Measurements from ENCODE around the gene ADIPOQ.
"Not testable (repeated sequence)": the region's sequence is repeated elsewhere in the genome, so short reads cannot be mapped to it uniquely, and the experiment has no call there.

The ADIPOQ gene

DNA sequence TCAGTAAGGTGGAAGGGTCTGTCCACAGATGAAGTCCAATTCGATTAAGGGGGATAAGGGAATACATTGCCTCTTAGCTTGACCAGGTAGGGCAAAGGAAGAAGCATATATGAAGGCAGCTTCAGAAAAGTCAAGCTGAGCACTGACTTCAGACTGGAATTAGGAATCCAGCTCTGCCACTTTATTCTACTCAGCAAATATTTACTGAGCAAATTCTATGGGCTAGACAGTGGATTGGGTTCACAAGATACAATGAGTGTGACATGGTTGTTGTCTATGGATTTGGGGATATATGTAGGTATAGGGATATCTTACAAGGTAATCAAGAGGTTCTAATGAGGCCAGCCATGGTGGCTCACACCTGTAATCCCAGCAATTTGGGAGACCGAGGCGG is 526 bp downstream of the ADIPOQ start:
- peaks cover 12% of the 10 kb centered on the region for H3K27me3 Mint-ChIP-seq
- H3K4me1 Mint-ChIP-seq (ENCODE audit: low read depth) = no peaks in the 10 kb centered on the region
- H3K4me3 Mint-ChIP-seq = no peak overlapping the region
- H3K36me3 Mint-ChIP-seq (ENCODE audit: low read depth) = no peaks in the 10 kb centered on the region
- H3K27ac Mint-ChIP-seq = no peak overlapping the region
- no peaks in the 10 kb centered on the region for H3K9me3 Mint-ChIP-seq

GRCh38 chr3:186844908-186845307 is 2.4 kb downstream of the ADIPOQ start:
- H3K9me3 Mint-ChIP-seq = no peaks in the 10 kb centered on the region
- H3K4me1 Mint-ChIP-seq (ENCODE audit: low read depth) = peaks cover 4% of the 10 kb centered on the region
- H3K27me3 Mint-ChIP-seq = peaks cover 12% of the 10 kb centered on the region
- no peak overlapping the region for H3K27ac Mint-ChIP-seq
- H3K36me3 Mint-ChIP-seq (ENCODE audit: low read depth) = no peaks in the 10 kb centered on the region
- no peak overlapping the region for H3K4me3 Mint-ChIP-seq

DNA sequence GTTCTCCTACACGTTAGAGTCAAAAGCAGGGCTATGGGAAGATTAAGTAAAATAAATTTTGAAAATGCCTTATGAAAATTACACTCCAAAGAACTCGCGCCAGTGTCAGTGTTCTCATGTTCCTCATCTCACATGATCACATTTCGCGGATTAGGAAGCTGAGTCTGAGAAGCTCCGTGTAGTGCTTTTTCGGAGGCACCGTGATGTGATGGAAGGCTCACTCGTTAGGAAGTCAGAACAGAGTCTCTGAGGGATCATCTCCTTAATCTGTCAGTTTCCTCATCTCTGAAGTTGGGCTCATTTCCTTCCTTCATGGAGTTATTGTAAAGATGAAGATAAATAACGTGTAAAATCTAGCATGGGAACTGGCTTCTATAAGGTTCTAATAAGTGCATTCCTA is 3.2 kb downstream of the ADIPOQ start:
- Mint-ChIP-seq H3K27me3 (peaks cover 12% of the 10 kb centered on the region), H3K27ac (no peak overlapping the region), H3K36me3 (ENCODE audit: low read depth) (no peaks in the 10 kb centered on the region), H3K4me1 (ENCODE audit: low read depth) (peaks cover 4% of the 10 kb centered on the region), H3K9me3 (no peaks in the 10 kb centered on the region), H3K4me3 (no peak overlapping the region)

DNA sequence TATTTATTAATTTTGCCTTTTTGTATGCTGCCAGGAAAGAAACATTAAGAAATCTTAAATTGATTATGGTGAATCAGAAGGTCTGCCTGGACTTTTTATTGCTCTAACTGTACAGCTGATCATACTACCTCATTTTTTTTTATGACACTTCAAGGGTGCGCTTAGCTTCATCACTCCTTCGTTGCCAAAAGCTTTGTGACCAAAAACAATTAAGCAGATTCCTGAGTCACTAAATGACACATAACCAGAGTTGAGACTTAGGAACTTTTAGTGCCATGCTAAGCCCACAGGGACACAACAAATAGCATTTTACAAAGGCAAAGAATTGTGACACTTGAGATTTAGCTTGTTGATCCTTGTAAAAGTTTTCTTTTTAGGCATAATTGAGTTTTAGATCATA is 4.9 kb downstream of the ADIPOQ start:
- H3K27ac Mint-ChIP-seq = no peak overlapping the region
- H3K4me3 Mint-ChIP-seq = no peak overlapping the region
- H3K9me3 Mint-ChIP-seq = no peaks in the 10 kb centered on the region
- H3K36me3 Mint-ChIP-seq (ENCODE audit: low read depth) = no peaks in the 10 kb centered on the region
- H3K27me3 Mint-ChIP-seq = peaks cover 12% of the 10 kb centered on the region
- H3K4me1 Mint-ChIP-seq (ENCODE audit: low read depth) = peaks cover 13% of the 10 kb centered on the region

DNA sequence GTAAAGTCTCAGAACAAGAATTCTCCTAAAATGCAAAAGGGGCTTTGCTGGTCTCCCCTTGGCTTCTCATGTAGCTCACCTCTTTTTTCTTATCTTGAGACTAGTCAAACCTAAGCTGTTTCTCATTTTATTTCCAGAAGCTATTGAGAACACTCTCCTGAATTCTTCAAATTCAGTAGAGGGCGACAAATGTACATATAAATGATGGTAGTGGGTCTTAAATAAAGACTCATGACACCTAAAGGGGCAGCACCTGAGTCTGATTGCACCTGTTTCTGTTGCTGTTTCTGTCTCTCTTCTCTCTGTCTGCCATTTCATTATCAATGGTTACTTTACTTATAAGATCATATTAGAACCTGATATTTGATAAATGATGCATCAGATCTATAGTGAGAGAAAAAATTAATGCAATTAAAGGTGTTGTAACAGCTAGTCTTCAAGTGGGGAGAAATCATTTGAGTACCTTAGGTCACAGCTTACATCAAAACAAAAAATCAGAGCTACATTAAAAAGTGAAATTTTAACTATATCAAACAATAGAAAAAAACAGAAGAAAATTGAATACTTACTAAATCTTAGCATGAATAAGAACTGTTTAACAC is 7.0 kb downstream of the ADIPOQ start:
- H3K9me3 Mint-ChIP-seq = no peaks in the 10 kb centered on the region
- no peak overlapping the region for H3K27ac Mint-ChIP-seq
- H3K4me3 Mint-ChIP-seq = no peak overlapping the region
- peaks cover 12% of the 10 kb centered on the region for H3K27me3 Mint-ChIP-seq
- H3K4me1 Mint-ChIP-seq (ENCODE audit: low read depth) = peaks cover 13% of the 10 kb centered on the region
- no peaks in the 10 kb centered on the region for H3K36me3 Mint-ChIP-seq (ENCODE audit: low read depth)

- not testable (repeated sequence) for H3K27me3 Mint-ChIP-seq; H3K27ac Mint-ChIP-seq; H3K36me3 Mint-ChIP-seq (ENCODE audit: low read depth); H3K4me3 Mint-ChIP-seq; H3K9me3 Mint-ChIP-seq
- peaks cover 13% of the 10 kb centered on the region for H3K4me1 Mint-ChIP-seq (ENCODE audit: low read depth)
Observed at GRCh38 chr3:186851835-186852234, 9.3 kb downstream of the ADIPOQ start.

GRCh38 chr3:186852994-186853393 is 10.5 kb downstream of the ADIPOQ start:
- H3K36me3 Mint-ChIP-seq (ENCODE audit: low read depth) = no peaks in the 10 kb centered on the region
- H3K27me3 Mint-ChIP-seq = no peaks in the 10 kb centered on the region
- peaks cover 3% of the 10 kb centered on the region for H3K9me3 Mint-ChIP-seq
- H3K4me1 Mint-ChIP-seq (ENCODE audit: low read depth) = peaks cover 13% of the 10 kb centered on the region
- no peak overlapping the region for H3K27ac Mint-ChIP-seq
- no peak overlapping the region for H3K4me3 Mint-ChIP-seq

DNA sequence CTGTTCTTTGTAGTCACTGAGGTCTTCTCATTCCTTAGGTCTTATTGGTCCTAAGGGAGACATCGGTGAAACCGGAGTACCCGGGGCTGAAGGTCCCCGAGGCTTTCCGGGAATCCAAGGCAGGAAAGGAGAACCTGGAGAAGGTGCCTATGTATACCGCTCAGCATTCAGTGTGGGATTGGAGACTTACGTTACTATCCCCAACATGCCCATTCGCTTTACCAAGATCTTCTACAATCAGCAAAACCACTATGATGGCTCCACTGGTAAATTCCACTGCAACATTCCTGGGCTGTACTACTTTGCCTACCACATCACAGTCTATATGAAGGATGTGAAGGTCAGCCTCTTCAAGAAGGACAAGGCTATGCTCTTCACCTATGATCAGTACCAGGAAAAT is 11.6 kb downstream of the ADIPOQ start:
- no peak overlapping the region for H3K27ac Mint-ChIP-seq
- H3K4me1 Mint-ChIP-seq (ENCODE audit: low read depth) = peaks cover 13% of the 10 kb centered on the region
- H3K4me3 Mint-ChIP-seq = no peak overlapping the region
- no peaks in the 10 kb centered on the region for H3K27me3 Mint-ChIP-seq
- H3K36me3 Mint-ChIP-seq (ENCODE audit: low read depth) = peaks cover 2% of the 10 kb centered on the region
- H3K9me3 Mint-ChIP-seq = peaks cover 3% of the 10 kb centered on the region

GRCh38 chr3:186854954-186855353 is 12.4 kb downstream of the ADIPOQ start:
- H3K27ac Mint-ChIP-seq = no peak overlapping the region
- H3K9me3 Mint-ChIP-seq = peaks cover 3% of the 10 kb centered on the region

GRCh38 chr3:186857743-186858142 is 15.2 kb downstream of the ADIPOQ start:
- Mint-ChIP-seq H3K36me3 (ENCODE audit: low read depth) (peaks cover 10% of the 10 kb centered on the region), H3K4me3 (no peak overlapping the region), H3K4me1 (ENCODE audit: low read depth) (peaks cover 29% of the 10 kb centered on the region), H3K9me3 (peaks cover 3% of the 10 kb centered on the region), H3K27ac (no peak overlapping the region), H3K27me3 (no peaks in the 10 kb centered on the region)

More at GRCh38 chr3:186854954-186855353, 12.4 kb downstream of the ADIPOQ start:
- Mint-ChIP-seq H3K4me1 (ENCODE audit: low read depth) (peaks cover 15% of the 10 kb centered on the region), H3K36me3 (ENCODE audit: low read depth) (peaks cover 10% of the 10 kb centered on the region), H3K27me3 (no peaks in the 10 kb centered on the region), H3K4me3 (no peak overlapping the region)

GRCh38 chr3:186865215-186865853 is 22.8 kb downstream of the ADIPOQ start:
- H3K9me3 Mint-ChIP-seq; H3K4me3 Mint-ChIP-seq; H3K27ac Mint-ChIP-seq; H3K27me3 Mint-ChIP-seq; H3K36me3 Mint-ChIP-seq (ENCODE audit: low read depth): not testable (repeated sequence)
- peaks cover 35% of the 10 kb centered on the region for H3K4me1 Mint-ChIP-seq (ENCODE audit: low read depth)

DNA sequence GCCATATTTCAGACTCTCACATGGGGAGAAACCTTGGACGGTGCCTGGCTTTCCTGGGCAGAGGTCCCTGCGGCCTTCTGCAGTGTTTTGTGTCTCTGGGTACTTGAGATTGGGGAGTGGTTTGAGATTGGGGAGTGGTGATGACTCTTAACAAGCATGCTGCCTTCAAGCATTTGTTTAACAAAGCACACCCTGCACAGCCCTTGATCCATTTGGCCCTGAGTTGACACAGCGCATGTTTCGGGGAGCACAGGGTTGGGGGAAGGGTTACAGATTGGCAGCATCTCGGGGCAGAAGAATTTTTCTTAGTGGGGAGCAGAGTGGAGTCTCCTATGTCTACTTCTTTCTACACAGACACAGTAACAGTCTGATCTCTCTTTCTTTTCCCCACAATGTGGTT is 23.6 kb downstream of the ADIPOQ start:
- H3K27me3 Mint-ChIP-seq; H3K9me3 Mint-ChIP-seq; H3K36me3 Mint-ChIP-seq (ENCODE audit: low read depth); H3K27ac Mint-ChIP-seq; H3K4me3 Mint-ChIP-seq: not testable (repeated sequence)
- peaks cover 36% of the 10 kb centered on the region for H3K4me1 Mint-ChIP-seq (ENCODE audit: low read depth)

- H3K4me1 Mint-ChIP-seq (ENCODE audit: low read depth) = peaks cover 32% of the 10 kb centered on the region
- H3K27me3 Mint-ChIP-seq = no peaks in the 10 kb centered on the region
- no peaks in the 10 kb centered on the region for H3K9me3 Mint-ChIP-seq
- peaks cover 3% of the 10 kb centered on the region for H3K36me3 Mint-ChIP-seq (ENCODE audit: low read depth)
- H3K4me3 Mint-ChIP-seq = no peak overlapping the region
- H3K27ac Mint-ChIP-seq = peak overlapping the region; percentile 52
Observed at GRCh38 chr3:186869253-186870100, 27.0 kb downstream of the ADIPOQ start.

- Mint-ChIP-seq H3K4me3 (no peak overlapping the region), H3K27me3 (no peaks in the 10 kb centered on the region), H3K27ac (peak overlapping the region; percentile 65), H3K9me3 (no peaks in the 10 kb centered on the region), H3K36me3 (ENCODE audit: low read depth) (peaks cover 3% of the 10 kb centered on the region), H3K4me1 (ENCODE audit: low read depth) (peaks cover 32% of the 10 kb centered on the region)
Observed at GRCh38 chr3:186870421-186871201, 28.1 kb downstream of the ADIPOQ start.
